Right lung (tissue), 10 donors: ENCODE measurements around the gene MRPL44. TPM values are rescaled to one million over a fixed set of nuclear protein-coding genes. Genes with fewer than 3 reads are reported as not detected.

Experiments used
- DNase-seq, 2 donors: peaks; one replicate each; pipeline ENCODE4 v3.0.0-alpha.2; 2013
- long read RNA-seq, 8 donors: transcript quantifications; one replicate each; lab custom pipeline, GENCODE V29; 2026
- polyA plus RNA-seq, 5 donors: library from polyadenylated mRNA; unstranded; fragments of 120-200 nt; gene quantifications; one replicate each; pipeline versions ENCODE4 v1.2.1 to v1.2.3, GENCODE V29; 2013; ENCODE audit warnings: inconsistent platforms in 1 of 5, low replicate concordance in 1 of 5; ENCODE audit not compliant: insufficient read length in 5 of 5, insufficient read depth in 1 of 5

The MRPL44 gene
- polyA plus RNA-seq = 10 to 100 TPM; 25.8 to 30.5 (median 26.6) TPM
- long read RNA-seq, donor 1, transcript MRPL44-201 (4 exons, 1,748 nt) = major isoform, 13 of 18 reads
- long read RNA-seq, donor 1, partial matches to known transcripts = 5 of 18 reads
- long read RNA-seq, donor 1, other reads (novel, unspliced or antisense) = 0 of 18 reads
- long read RNA-seq, donor 2, transcript MRPL44-201 (4 exons, 1,748 nt) = major isoform, 9 of 9 reads
- long read RNA-seq, donor 2, partial matches to known transcripts = 0 of 9 reads
- long read RNA-seq, donor 2, other reads (novel, unspliced or antisense) = 0 of 9 reads
- long read RNA-seq, donor 3, transcript MRPL44-201 (4 exons, 1,748 nt) = major isoform, 13 of 18 reads
- long read RNA-seq, donor 3, partial matches to known transcripts = 5 of 18 reads
- long read RNA-seq, donor 3, other reads (novel, unspliced or antisense) = 0 of 18 reads
- long read RNA-seq, donor 4, partial matches to known transcripts = 5 of 8 reads
- long read RNA-seq, donor 4, other reads (novel, unspliced or antisense) = 0 of 8 reads
- long read RNA-seq, donor 5, transcript MRPL44-201 (4 exons, 1,748 nt) = major isoform, 15 of 22 reads
- long read RNA-seq, donor 5, partial matches to known transcripts = 7 of 22 reads
- long read RNA-seq, donor 5, other reads (novel, unspliced or antisense) = 0 of 22 reads
- long read RNA-seq, donor 6, transcript MRPL44-201 (4 exons, 1,748 nt) = major isoform, 20 of 20 reads
- long read RNA-seq, donor 6, partial matches to known transcripts = 0 of 20 reads
- long read RNA-seq, donor 6, other reads (novel, unspliced or antisense) = 0 of 20 reads
- long read RNA-seq, donor 7, transcript MRPL44-201 (4 exons, 1,748 nt) = major isoform, 10 of 10 reads
- long read RNA-seq, donor 7, partial matches to known transcripts = 0 of 10 reads
- long read RNA-seq, donor 7, other reads (novel, unspliced or antisense) = 0 of 10 reads
- long read RNA-seq, donor 8, transcript MRPL44-201 (4 exons, 1,748 nt) = major isoform, 5 of 5 reads
- long read RNA-seq, donor 8, partial matches to known transcripts = 0 of 5 reads
- long read RNA-seq, donor 8, other reads (novel, unspliced or antisense) = 0 of 5 reads

- peak; percentile 95 to 96 for DNase-seq
These were observed at the start of gene MRPL44 for GRCh38 chr2:223957092-223957851. TSS of gene MRPL44 (plus strand) at chr2:223957463. CDS start at chr2:223957473, 10 bp downstream.

DNA sequence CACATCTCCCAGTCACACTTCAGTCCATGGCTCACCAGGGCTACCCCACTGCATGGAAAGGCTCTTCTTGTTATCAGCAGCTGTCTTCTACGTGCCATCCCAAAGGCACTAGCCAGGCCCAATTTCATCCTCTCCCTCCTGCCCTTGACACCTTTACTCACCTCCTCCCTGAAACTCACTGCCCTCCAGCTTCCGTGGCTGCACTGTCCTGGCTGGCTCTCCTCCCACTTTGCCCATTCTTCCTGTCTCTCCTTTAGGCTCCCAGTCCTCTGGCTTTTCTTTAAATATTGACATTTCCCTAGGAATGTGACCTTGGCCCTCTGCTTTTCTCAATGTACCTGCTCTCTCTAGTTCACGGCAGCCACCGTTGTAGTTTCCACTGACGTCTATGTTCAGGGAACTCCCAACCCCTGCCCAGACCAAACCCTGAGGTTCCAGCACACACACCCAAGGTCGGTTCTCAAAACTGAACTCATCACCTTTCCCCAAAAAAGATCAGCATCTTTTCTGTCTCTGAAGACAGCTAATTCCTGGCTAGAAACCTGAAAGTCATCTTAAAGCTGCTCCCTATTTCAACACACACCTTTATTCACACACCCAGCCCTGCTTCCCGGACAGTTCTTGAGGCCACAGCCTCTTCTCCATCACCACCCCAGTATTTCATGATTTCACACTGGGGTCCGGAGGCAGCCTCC lies 48.8 kb upstream of the MRPL44 start:
- DNase-seq = no peak

DNA sequence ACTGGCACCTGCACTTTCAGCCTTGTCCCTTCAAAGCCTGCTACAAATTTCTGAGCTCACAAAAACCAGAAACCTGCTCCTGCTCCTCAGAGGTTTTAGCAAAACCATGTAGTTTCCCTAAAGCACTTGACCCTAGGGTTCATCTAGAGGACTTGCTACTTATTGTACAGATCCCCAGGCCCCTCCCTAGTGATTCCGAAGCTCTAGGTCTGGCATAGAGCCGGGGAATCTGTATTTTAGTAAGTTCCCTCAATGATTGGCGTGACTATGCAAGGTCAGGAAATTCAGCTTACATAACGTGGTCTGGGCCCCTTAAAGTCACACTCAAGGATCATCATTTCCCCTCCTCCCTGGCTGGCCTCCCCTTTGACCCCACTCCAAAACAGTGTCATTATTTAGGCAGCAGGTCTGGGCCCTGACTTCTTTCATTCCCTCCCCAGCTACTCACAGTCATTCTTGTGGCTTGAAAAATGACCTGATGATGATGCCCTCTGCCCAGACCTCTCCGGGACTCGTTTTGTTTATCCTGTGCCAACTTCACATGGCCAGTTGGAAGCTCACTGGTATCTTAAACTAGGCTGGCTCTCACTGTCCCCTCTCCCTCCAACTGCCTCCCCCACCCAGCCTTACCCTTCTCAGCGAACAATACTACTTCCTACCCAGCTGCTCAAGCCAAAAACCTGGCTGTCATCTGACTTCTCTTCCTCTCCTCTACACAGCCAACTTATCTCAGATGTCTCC lies 48.1 kb upstream of the MRPL44 start:
- DNase-seq = no peak

GRCh38 chr2:223914324-223914723 lies 42.9 kb upstream of the MRPL44 start:
- no peak for DNase-seq

- DNase-seq = no peak
These were observed 42.2 kb upstream of the MRPL44 start for GRCh38 chr2:223915071-223915470.

DNA sequence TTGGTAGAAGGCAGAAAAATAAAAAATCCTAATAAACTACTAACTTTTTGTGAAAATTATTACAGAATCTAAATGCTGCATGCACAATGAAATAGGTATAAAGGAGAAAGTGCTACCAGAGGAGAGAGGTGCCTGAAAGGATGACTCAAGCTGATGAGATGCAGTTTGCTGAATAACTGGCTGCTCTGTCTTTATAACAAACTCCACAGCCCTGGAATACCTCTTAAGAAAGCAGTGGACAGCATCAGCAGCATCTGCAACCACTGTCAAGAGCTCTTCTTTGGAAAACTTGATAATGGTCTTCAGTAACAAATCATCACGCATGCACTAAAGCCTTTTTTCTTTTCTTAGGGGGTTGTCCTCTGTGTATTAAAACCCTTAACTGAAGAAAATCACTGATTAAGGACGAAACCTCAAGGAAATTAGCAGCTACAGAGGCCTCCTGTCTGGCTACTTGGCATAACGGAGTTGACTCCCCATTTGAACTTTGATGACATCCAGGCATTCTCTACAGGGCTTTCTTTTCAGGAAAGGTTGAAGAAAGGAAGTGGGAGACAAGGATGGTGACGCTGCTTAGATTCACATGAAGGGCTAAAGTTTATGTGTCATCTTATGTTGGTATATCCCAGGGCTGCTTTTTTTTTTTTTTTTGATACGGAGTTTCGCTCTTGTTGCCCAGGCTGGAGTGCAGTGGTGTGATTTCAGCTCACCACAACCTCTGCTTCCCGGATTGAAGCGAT lies 40.9 kb upstream of the MRPL44 start:
- DNase-seq = no peak

- DNase-seq = no peak
These were observed 38.6 kb upstream of the MRPL44 start for GRCh38 chr2:223918671-223919134.

DNA sequence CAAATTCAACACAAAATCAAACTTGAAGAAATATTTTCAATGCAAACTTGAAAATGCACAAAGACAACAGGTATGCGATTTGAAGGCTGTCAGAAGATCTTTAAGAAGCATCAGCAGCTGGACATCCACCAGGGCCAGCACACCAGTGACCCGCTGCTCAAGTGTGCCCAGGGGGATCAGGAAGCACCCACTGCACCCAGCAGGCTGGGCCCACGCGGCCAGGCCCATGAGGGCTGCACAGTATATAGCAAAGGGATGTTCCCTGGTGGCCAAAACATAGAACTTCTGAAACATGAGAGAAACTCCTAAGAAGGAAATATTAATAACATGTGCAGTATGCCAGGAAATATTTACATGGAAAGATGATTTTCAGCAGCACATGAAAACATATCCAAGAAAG lies 37.2 kb upstream of the MRPL44 start:
- DNase-seq = no peak

- DNase-seq = no peak
These were observed 36.1 kb upstream of the MRPL44 start for GRCh38 chr2:223921204-223921603.

GRCh38 chr2:223922308-223922707 lies 35.0 kb upstream of the MRPL44 start:
- no peak for DNase-seq

DNA sequence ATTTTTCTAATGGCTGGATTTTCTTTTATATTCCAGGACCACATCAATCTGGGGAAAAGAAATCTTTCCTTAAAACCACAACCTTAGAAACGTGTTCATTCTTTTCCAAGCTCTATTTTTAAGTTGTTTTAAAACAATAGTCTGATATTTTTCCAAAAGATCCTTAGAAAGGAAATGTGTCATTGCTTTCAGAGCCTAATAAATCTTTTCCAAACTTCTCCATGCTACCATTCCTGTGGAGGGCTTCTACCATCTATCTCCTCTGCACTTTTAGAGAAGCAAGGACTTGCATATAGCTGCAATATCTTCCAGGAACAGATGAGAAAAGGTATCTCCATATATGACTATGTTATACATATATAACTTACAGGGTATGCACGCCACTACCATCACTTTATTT lies 33.3 kb upstream of the MRPL44 start:
- no peak for DNase-seq

GRCh38 chr2:223925106-223925505 lies 32.2 kb upstream of the MRPL44 start:
- no peak for DNase-seq

DNA sequence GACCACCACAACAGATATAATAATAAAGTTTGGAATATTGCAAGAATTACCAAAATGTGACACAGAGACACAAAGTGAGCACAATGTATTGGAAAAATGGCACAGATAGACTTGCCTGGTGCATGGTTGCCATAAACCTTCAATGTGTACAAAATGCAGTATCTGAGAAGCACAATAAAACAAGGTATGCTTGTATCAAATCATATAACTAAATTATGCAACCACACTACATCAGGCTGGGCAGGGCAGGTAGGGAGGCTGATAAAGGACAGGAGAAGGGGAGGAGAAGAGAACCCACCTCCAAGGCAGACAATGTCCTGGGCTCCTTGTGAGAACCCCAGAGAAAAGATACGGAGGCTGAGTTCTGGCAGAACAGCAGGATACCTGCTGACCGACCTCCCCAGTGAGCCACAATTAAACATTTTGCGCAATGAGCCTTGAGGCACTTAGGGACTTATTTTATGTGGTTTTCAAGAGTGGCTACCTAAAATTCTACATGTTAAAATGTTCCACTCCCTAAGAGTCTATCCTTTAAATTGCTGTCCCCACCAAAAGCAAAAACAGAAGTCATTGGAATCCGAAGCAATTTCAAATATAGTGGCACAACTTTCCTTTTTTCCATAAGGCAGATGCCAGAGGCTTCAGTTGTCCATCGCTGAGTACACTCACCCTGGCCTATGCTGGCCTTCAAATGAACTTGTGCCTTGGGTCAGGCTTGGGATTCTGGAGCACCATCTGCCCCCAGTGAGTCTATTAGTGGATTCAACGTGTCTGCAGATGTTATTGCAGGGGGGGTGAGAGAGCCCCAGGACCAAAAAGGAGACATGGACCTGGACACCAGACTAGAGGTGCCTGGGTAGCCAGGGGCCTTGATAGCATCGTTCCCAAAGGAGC lies 28.9 kb upstream of the MRPL44 start:
- no peak for DNase-seq

GRCh38 chr2:223929571-223930102 lies 27.6 kb upstream of the MRPL44 start:
- DNase-seq = peak in 1 of 2 donors; percentile 54

GRCh38 chr2:223930103-223930976 lies 26.9 kb upstream of the MRPL44 start:
- DNase-seq = peak in 1 of 2 donors; percentile 62
